K562 (cell line): ENCODE results near the gene RNF41. TPM values are rescaled to one million over a fixed set of nuclear protein-coding genes. Genes with fewer than 3 reads are reported as not detected.
A peak's percentile ranks its signal among the peaks of the same experiment; 100 is the strongest.

Experiments used
- ARID4B ChIP-seq: sonication (generic); formaldehyde crosslinking; IDR thresholded peaks from 2 replicates; pipeline ENCODE4 v1.8.0; 2022; ENCODE audit warnings: mild to moderate bottlenecking, missing genetic modification reagents
- CXXC5 ChIP-seq: fragments of 250-450 bp; sonication (Bioruptor Pico); IDR thresholded peaks from 2 replicates; pipeline ENCODE4 v1.8.0; 2022; ENCODE audit warnings: inconsistent platforms, mild to moderate bottlenecking, moderate library complexity
- E2F8 ChIP-seq: fragments of 450-650 bp; IDR thresholded peaks from 2 replicates; pipeline ENCODE4 v1.7.1; 2018; ENCODE audit warnings: mild to moderate bottlenecking, low read depth; ENCODE audit not compliant: partially characterized antibody
- FOXK1 ChIP-seq: sonication (generic); formaldehyde crosslinking; IDR thresholded peaks from 2 replicates; pipeline ENCODE4 v1.8.0; 2022; ENCODE audit warnings: missing genetic modification reagents, mild to moderate bottlenecking, borderline replicate concordance
- HMBOX1 ChIP-seq: sonication (generic); IDR thresholded peaks from 2 replicates; pipeline ENCODE4 v1.6.1; 2016
- MBD2 ChIP-seq: sonication (generic); IDR thresholded peaks from 2 replicates; pipeline ENCODE4 v1.6.1; 2016; ENCODE audit warnings: low read depth, borderline replicate concordance
- NCOA6 ChIP-seq: fragments of 450-650 bp; IDR thresholded peaks from 2 replicates; pipeline ENCODE4 v1.6.1; 2017; ENCODE audit warnings: mild to moderate bottlenecking
- NFRKB ChIP-seq: fragments of 450-650 bp; IDR thresholded peaks from 2 replicates; pipeline ENCODE4 v1.6.1; 2016; ENCODE audit warnings: low read depth
- NR2C2 ChIP-seq, 2 experiments: fragments of 200-800 bp in 1 of 2; sonication (Bioruptor generic) in 1 of 2; sonication (generic) in 1 of 2; formaldehyde crosslinking in 1 of 2; IDR thresholded peaks; 2 replicates each; pipeline versions ENCODE4 v1.6.1 to v1.8.0; 2016 to 2022; ENCODE audit warnings: mild to moderate bottlenecking in 1 of 2, missing compliant biosample characterization in 1 of 2, missing genetic modification characterization in 1 of 2, missing genetic modification reagents in 1 of 2
- polyA plus RNA-seq, 8 experiments: library from polyadenylated mRNA; depleted of rRNA in 4 of 8; stranded (reverse) in 5 of 8; unstranded in 3 of 8; fragments of >200 nt; fragmentation: Nextera tagmentation in 2 of 8; fragmentation: Illumina TruSeq in 1 of 8; extraction: Ambion mirVana in 2 of 8; extraction: Trizol in 1 of 8; gene quantifications; 2 replicates each; pipeline versions ENCODE4 v1.2.1 to v1.2.3, GENCODE V29; 2011 to 2014; ENCODE audit warnings: inconsistent platforms in 1 of 8, missing spikeins in 1 of 8
- total RNA-seq, 7 experiments: library from RNA; depleted of rRNA in 6 of 7; stranded (reverse); fragments of >200 nt in 6 of 7; fragmentation: Illumina TruSeq in 2 of 7; extraction: Trizol in 2 of 7; gene quantifications; 2 replicates each; pipeline versions ENCODE4 v1.2.1 to v1.2.3, GENCODE V29; 2011 to 2021; ENCODE audit warnings: low replicate concordance in 1 of 7
- TF ChIP-seq, protein P1 (sequence below), 2 experiments: IDR thresholded peaks; 2 replicates each; pipeline ENCODE4 v1.6.1; 2011; ENCODE audit warnings: borderline replicate concordance in 1 of 2, control low read depth in 1 of 2, low read depth in 1 of 2, low read length in 1 of 2, mild to moderate bottlenecking in 1 of 2, mixed read lengths in 1 of 2, moderate library complexity in 1 of 2; ENCODE audit not compliant: insufficient read depth in 1 of 2, insufficient read length in 1 of 2, poor library complexity in 1 of 2, severe bottlenecking in 1 of 2; ENCODE audit errors: extremely low read depth in 1 of 2
- TF ChIP-seq, protein P2 (sequence below): fragments of 450-650 bp; IDR thresholded peaks from 2 replicates; pipeline ENCODE4 v1.6.1; 2018; ENCODE audit not compliant: partially characterized antibody

RNF41 gene
- total and polyA plus RNA-seq, 9 of the 15 experiments (the other 6 are each of a cell fraction or from before 2014, with no cell fraction given): 28.2 to 46.8 (median 33.8) TPM

DNA sequence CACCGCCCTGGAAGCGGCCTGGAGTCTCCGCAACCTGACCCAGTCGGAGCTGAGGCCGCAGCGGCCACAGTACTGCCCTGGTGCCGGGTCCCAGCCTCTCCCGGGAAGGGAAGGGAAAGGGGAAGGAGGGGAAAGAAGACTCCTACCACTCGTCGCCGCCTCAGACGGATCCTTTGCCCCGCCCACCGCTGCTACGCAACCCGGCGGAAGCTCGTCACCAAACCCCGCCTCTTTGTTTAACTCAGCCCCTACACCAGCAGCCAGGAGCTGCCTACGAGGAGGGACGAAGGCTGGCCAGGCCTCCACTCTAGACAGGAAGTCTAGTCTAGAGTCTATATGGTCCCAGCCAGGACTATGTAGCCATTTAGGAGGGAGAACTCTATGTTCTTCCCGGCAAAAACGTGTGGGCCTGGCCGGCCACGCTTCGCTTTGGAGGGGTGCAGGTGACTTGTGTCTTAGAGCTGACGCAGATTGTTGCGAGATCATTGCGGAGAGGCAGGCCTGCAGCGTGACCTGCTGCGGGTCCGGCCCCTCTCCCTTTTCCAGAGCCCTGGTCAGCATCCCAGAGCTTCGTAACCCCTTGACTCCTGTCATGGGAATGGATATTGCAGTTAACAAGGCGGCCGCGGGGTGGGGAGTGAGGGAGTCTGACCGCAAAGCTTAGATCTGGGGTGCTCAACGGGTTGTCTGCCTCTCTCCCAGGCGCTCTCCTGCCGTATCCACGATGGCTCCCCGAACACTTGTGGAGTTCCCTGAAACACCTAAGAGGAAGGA, at the start of gene RNF41 (continued):
- TF ChIP-seq E2F8 (peak; percentile 74), NFRKB (no peak; the same call in 1 of the 2 replicates), CXXC5 (CRISPR knock-in tag) (peak; percentile 61), FOXK1 (peak; percentile 73; the same call in 1 of the 2 replicates), MBD2 (peak; percentile 29; the same call in 1 of the 2 replicates), NR2C2 (CRISPR knock-in tag; IDR thresholded peaks at IDR 0.05) (0 out of 2 replicates have a peak, but pooled peaks have one; percentile 15), NR2C2 (tag; IDR thresholded peaks at IDR 0.05) (peak; percentile 66; the same call in 1 of the 2 replicates), ARID4B (CRISPR knock-in tag) (peak; percentile 72), NCOA6 (no peak), HMBOX1 (peak; percentile 75; the same call in 1 of the 2 replicates)
- TF ChIP-seq, protein P1, sequence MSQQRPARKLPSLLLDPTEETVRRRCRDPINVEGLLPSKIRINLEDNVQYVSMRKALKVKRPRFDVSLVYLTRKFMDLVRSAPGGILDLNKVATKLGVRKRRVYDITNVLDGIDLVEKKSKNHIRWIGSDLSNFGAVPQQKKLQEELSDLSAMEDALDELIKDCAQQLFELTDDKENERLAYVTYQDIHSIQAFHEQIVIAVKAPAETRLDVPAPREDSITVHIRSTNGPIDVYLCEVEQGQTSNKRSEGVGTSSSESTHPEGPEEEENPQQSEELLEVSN (IDR thresholded peaks at IDR 0.05; ENCODE audit: borderline replicate concordance in 1 of 2, extremely low read depth in 1 of 2, insufficient read depth in 1 of 2, insufficient read length in 1 of 2, low read depth in 1 of 2, low read length in 1 of 2, poor library complexity in 1 of 2, severe bottlenecking in 1 of 2): peak; percentile 41 to 61
- TF ChIP-seq, protein P2, sequence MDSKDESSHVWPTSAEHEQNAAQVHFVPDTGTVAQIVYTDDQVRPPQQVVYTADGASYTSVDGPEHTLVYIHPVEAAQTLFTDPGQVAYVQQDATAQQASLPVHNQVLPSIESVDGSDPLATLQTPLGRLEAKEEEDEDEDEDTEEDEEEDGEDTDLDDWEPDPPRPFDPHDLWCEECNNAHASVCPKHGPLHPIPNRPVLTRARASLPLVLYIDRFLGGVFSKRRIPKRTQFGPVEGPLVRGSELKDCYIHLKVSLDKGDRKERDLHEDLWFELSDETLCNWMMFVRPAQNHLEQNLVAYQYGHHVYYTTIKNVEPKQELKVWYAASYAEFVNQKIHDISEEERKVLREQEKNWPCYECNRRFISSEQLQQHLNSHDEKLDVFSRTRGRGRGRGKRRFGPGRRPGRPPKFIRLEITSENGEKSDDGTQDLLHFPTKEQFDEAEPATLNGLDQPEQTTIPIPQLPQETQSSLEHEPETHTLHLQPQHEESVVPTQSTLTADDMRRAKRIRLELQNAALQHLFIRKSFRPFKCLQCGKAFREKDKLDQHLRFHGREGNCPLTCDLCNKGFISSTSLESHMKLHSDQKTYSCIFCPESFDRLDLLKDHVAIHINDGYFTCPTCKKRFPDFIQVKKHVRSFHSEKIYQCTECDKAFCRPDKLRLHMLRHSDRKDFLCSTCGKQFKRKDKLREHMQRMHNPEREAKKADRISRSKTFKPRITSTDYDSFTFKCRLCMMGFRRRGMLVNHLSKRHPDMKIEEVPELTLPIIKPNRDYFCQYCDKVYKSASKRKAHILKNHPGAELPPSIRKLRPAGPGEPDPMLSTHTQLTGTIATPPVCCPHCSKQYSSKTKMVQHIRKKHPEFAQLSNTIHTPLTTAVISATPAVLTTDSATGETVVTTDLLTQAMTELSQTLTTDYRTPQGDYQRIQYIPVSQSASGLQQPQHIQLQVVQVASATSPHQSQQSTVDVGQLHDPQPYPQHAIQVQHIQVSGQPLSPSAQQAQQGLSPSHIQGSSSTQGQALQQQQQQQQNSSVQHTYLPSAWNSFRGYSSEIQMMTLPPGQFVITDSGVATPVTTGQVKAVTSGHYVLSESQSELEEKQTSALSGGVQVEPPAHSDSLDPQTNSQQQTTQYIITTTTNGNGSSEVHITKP: peak; percentile 84
